GM23338 (cell line): ENCODE measurements around the gene MARVELD2. TPM values are rescaled to one million over a fixed set of nuclear protein-coding genes. Genes with fewer than 3 reads are reported as not detected.

Experiments used
- ATAC-seq: fragments of 200-7000 bp; cut with Tn5 transposase; 3 replicates; pipeline ENCODE4 v1.9.1; 2020
- DNase-seq: peaks from one replicate; pipeline ENCODE4 v3.0.0-alpha.2; 2015; ENCODE audit warnings: low spot score
- H2AFZ ChIP-seq: fragments of 200-600 bp; sonication (generic); 2 replicates; pipeline ENCODE4 v1.8.0; 2016; ENCODE audit warnings: antibody characterized with exemption, mild to moderate bottlenecking, moderate library complexity
- H3F3A ChIP-seq: fragments of 200-600 bp; sonication (generic); replicated peaks from 2 replicates; pipeline ENCODE4 v1.8.0; 2017; ENCODE audit warnings: antibody characterized with exemption, mixed run types, low read depth
- H3K27ac ChIP-seq: fragments of 200-600 bp; sonication (generic); 2 replicates; pipeline ENCODE4 v1.6.1; 2016; ENCODE audit warnings: low read depth
- H3K27me3 ChIP-seq: fragments of 200-600 bp; sonication (generic); 2 replicates; pipeline ENCODE4 v1.8.0; 2016; ENCODE audit warnings: mild to moderate bottlenecking, mixed run types, moderate library complexity; ENCODE audit not compliant: insufficient read depth
- H3K36me3 ChIP-seq: fragments of 200-600 bp; sonication (generic); 2 replicates; pipeline ENCODE4 v1.8.0; 2016; ENCODE audit warnings: mild to moderate bottlenecking; ENCODE audit not compliant: insufficient read depth
- H3K4me1 ChIP-seq: fragments of 200-600 bp; sonication (generic); 2 replicates; pipeline ENCODE4 v1.8.0; 2016; ENCODE audit warnings: mild to moderate bottlenecking, moderate library complexity; ENCODE audit not compliant: insufficient read depth
- H3K4me2 ChIP-seq: fragments of 200-600 bp; sonication (generic); 2 replicates; pipeline ENCODE4 v1.7.1; 2017; ENCODE audit warnings: mixed run types
- H3K4me3 ChIP-seq: fragments of 200-600 bp; sonication (generic); 2 replicates; pipeline ENCODE4 v1.6.1; 2016; ENCODE audit warnings: mixed run types
- H3K79me2 ChIP-seq: fragments of 200-600 bp; sonication (generic); replicated peaks from 2 replicates; pipeline ENCODE4 v1.8.0; 2017; ENCODE audit warnings: mild to moderate bottlenecking; ENCODE audit not compliant: insufficient read depth
- H3K9me2 ChIP-seq: fragments of 200-600 bp; sonication (generic); 2 replicates; pipeline ENCODE4 v1.8.0; 2017; ENCODE audit not compliant: insufficient read depth
- H4K20me1 ChIP-seq: fragments of 200-600 bp; sonication (generic); replicated peaks from 2 replicates; pipeline ENCODE4 v1.8.0; 2017; ENCODE audit warnings: mild to moderate bottlenecking; ENCODE audit not compliant: insufficient read depth
- H3K27ac Mint-ChIP-seq: 2 replicates; pipeline ENCODE4 v1.8.0; 2020; ENCODE audit warnings: inconsistent platforms, mild to moderate bottlenecking, moderate library complexity, mixed read lengths
- H3K27me3 Mint-ChIP-seq: 3 replicates; pipeline ENCODE4 v1.8.0; 2022; ENCODE audit warnings: low read depth, mild to moderate bottlenecking, moderate library complexity, mixed read lengths, inconsistent platforms; ENCODE audit not compliant: insufficient read depth, poor library complexity
- H3K36me3 Mint-ChIP-seq: 3 replicates; pipeline ENCODE4 v1.8.0; 2021; ENCODE audit warnings: low read depth, mild to moderate bottlenecking, inconsistent platforms, moderate library complexity, mixed read lengths
- H3K4me1 Mint-ChIP-seq: 3 replicates; pipeline ENCODE4 v1.8.0; 2020; ENCODE audit warnings: mild to moderate bottlenecking, inconsistent platforms, mixed read lengths
- H3K4me3 Mint-ChIP-seq: 3 replicates; pipeline ENCODE4 v1.8.0; 2021; ENCODE audit warnings: moderate library complexity, mild to moderate bottlenecking, inconsistent platforms, mixed read lengths
- H3K9me3 Mint-ChIP-seq: 3 replicates; pipeline ENCODE4 v1.8.0; 2020; ENCODE audit warnings: moderate library complexity, mild to moderate bottlenecking, inconsistent platforms, mixed read lengths
- CREB1 ChIP-seq: fragments of 250-450 bp; sonication (Bioruptor Pico); IDR thresholded peaks from 2 replicates; pipeline ENCODE4 v1.5.0; 2020; ENCODE audit warnings: low read depth, mild to moderate bottlenecking, moderate library complexity
- ETS1 ChIP-seq: IDR thresholded peaks from 2 replicates; pipeline ENCODE4 v1.6.1; 2016; ENCODE audit warnings: antibody characterized with exemption
- EZH2phosphoT487 ChIP-seq: fragments of 200-600 bp; sonication (generic); IDR thresholded peaks from one replicate; pipeline ENCODE4 v1.8.1; 2018; ENCODE audit warnings: antibody characterized with exemption; ENCODE audit not compliant: unreplicated experiment
- JUNB ChIP-seq: IDR thresholded peaks from one replicate; pipeline ENCODE4 v1.6.1; 2016; ENCODE audit warnings: antibody characterized with exemption; ENCODE audit not compliant: unreplicated experiment
- NANOG ChIP-seq: IDR thresholded peaks from 2 replicates; pipeline ENCODE4 v1.6.1; 2016; ENCODE audit warnings: antibody characterized with exemption, borderline replicate concordance
- POLR2AphosphoS5 ChIP-seq: IDR thresholded peaks from 2 replicates; pipeline ENCODE4 v1.6.1; 2016; ENCODE audit warnings: antibody characterized with exemption, low read depth
- STAT1 ChIP-seq: IDR thresholded peaks from one replicate; pipeline ENCODE4 v1.6.1; 2016; ENCODE audit warnings: antibody characterized with exemption; ENCODE audit not compliant: unreplicated experiment
- ZNF114 ChIP-seq: fragments of 250-450 bp; sonication (Bioruptor Pico); IDR thresholded peaks from 2 replicates; pipeline ENCODE4 v1.5.0; 2020; ENCODE audit warnings: mild to moderate bottlenecking, moderate library complexity
- polyA plus RNA-seq: library from polyadenylated mRNA; unstranded; fragments of >200 nt; fragmentation: Nextera tagmentation; extraction: Ambion mirVana; gene quantifications from 2 replicates; pipeline ENCODE4 v1.2.1, GENCODE V29; 2016
- total RNA-seq: library from RNA; depleted of rRNA; stranded (reverse); fragments of >200 nt; shearing (Covaris generic); gene quantifications from 2 replicates; pipeline ENCODE4 v1.2.3, GENCODE V29; 2014
- TF ChIP-seq, protein P1 (sequence below): fragments of 250-450 bp; sonication (Bioruptor Pico); IDR thresholded peaks from 2 replicates; pipeline ENCODE4 v1.5.0; 2020; ENCODE audit warnings: mild to moderate bottlenecking, moderate library complexity

MARVELD2 gene
- total and polyA plus RNA-seq, 2 experiments from 2014 or later: 10.0 to 24.1 TPM

DNA sequence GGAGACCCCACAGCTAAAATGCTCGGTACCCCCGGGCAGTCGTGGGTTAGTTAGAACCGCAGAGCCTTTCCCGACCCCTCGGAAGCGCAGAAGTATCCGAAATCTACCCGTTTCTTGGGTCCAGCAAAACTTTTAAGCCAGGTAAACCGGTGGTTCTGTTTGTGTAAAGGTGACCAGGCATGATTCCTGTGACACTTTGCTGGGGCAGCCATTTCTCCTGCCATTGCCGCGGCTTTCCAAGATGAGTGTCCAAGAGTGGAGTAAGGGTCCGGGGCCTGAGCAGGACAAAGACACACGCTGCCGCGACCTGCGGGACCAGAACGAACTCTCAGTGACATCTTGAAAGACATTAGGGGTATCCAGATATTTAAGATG lies 655 bp downstream of the MARVELD2 start (continued):
- no peak for TF ChIP-seq STAT1
- no peak for TF ChIP-seq JUNB
- TF ChIP-seq, protein P1, sequence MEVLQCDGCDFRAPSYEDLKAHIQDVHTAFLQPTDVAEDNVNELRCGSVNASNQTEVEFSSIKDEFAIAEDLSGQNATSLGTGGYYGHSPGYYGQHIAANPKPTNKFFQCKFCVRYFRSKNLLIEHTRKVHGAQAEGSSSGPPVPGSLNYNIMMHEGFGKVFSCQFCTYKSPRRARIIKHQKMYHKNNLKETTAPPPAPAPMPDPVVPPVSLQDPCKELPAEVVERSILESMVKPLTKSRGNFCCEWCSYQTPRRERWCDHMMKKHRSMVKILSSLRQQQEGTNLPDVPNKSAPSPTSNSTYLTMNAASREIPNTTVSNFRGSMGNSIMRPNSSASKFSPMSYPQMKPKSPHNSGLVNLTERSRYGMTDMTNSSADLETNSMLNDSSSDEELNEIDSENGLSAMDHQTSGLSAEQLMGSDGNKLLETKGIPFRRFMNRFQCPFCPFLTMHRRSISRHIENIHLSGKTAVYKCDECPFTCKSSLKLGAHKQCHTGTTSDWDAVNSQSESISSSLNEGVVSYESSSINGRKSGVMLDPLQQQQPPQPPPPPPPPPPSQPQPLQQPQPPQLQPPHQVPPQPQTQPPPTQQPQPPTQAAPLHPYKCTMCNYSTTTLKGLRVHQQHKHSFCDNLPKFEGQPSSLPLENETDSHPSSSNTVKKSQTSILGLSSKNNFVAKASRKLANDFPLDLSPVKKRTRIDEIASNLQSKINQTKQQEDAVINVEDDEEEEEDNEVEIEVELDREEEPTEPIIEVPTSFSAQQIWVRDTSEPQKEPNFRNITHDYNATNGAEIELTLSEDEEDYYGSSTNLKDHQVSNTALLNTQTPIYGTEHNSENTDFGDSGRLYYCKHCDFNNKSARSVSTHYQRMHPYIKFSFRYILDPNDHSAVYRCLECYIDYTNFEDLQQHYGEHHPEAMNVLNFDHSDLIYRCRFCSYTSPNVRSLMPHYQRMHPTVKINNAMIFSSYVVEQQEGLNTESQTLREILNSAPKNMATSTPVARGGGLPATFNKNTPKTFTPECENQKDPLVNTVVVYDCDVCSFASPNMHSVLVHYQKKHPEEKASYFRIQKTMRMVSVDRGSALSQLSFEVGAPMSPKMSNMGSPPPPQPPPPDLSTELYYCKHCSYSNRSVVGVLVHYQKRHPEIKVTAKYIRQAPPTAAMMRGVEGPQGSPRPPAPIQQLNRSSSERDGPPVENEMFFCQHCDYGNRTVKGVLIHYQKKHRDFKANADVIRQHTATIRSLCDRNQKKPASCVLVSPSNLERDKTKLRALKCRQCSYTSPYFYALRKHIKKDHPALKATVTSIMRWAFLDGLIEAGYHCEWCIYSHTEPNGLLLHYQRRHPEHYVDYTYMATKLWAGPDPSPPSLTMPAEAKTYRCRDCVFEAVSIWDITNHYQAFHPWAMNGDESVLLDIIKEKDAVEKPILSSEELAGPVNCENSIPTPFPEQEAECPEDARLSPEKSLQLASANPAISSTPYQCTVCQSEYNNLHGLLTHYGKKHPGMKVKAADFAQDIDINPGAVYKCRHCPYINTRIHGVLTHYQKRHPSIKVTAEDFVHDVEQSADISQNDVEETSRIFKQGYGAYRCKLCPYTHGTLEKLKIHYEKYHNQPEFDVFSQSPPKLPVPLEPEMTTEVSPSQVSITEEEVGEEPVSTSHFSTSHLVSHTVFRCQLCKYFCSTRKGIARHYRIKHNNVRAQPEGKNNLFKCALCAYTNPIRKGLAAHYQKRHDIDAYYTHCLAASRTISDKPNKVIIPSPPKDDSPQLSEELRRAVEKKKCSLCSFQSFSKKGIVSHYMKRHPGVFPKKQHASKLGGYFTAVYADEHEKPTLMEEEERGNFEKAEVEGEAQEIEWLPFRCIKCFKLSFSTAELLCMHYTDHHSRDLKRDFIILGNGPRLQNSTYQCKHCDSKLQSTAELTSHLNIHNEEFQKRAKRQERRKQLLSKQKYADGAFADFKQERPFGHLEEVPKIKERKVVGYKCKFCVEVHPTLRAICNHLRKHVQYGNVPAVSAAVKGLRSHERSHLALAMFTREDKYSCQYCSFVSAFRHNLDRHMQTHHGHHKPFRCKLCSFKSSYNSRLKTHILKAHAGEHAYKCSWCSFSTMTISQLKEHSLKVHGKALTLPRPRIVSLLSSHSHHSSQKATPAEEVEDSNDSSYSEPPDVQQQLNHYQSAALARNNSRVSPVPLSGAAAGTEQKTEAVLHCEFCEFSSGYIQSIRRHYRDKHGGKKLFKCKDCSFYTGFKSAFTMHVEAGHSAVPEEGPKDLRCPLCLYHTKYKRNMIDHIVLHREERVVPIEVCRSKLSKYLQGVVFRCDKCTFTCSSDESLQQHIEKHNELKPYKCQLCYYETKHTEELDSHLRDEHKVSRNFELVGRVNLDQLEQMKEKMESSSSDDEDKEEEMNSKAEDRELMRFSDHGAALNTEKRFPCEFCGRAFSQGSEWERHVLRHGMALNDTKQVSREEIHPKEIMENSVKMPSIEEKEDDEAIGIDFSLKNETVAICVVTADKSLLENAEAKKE (CRISPR knock-in tag): no peak
- no peak for TF ChIP-seq ETS1
- TF ChIP-seq POLR2AphosphoS5: no peak
- no peak for TF ChIP-seq ZNF114
- TF ChIP-seq NANOG: no peak

DNA sequence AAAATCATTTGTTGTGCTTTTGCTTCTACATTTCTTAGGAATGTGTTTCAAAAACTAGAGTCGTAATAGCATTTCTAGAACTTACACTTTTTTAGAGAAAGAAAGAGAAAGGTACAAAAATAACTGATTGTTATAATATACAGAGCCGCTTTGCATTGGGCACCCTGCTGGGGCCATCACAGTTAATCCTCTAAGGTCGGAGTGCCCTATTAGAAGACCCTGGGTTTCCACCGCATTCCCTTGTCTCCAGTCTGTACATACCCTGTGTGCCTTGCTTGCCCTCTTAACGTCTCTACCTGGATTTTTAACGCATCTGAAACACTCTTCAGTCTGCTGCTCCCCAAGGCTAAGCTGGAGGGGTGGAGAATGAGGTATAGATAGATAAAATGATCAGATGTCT lies 1.3 kb downstream of the MARVELD2 start:
- peak; percentile 21 for ATAC-seq
- Histone ChIP-seq H3K4me1 (peaks cover 11% of the 10 kb centered on the region), H2AFZ (peak overlapping the region; percentile 93; the same call in 1 of the 2 replicates), H3K27me3 (no peaks in the 10 kb centered on the region), H3K27ac (no peak overlapping the region), H3F3A (peaks cover 9% of the 10 kb centered on the region), H3K79me2 (peaks cover 9% of the 10 kb centered on the region; the same call in 1 of the 2 replicates), H3K9me2 (no peaks in the 10 kb centered on the region), H4K20me1 (peaks cover 3% of the 10 kb centered on the region; the same call in 1 of the 2 replicates), H3K4me2 (peak overlapping the region; percentile 82), H3K36me3 (peaks cover 5% of the 10 kb centered on the region; the same call in 1 of the 2 replicates), H3K4me3 (peak overlapping the region; percentile 67)
- Mint-ChIP-seq H3K4me3 (peak overlapping the region; percentile 95), H3K9me3 (no peaks in the 10 kb centered on the region), H3K4me1 (peaks cover 17% of the 10 kb centered on the region), H3K27ac (no peak overlapping the region; the same call in 1 of the 2 replicates), H3K27me3 (peaks cover 4% of the 10 kb centered on the region), H3K36me3 (peaks cover 30% of the 10 kb centered on the region)
- DNase-seq: peak; percentile 61
- TF ChIP-seq CREB1 (no peak), JUNB (no peak), EZH2phosphoT487 (no peak), POLR2AphosphoS5 (no peak), STAT1 (no peak)
- TF ChIP-seq, protein P1 (CRISPR knock-in tag): no peak
